ENCODE data around the gene ROR1. TPM values are rescaled to one million over a fixed set of nuclear protein-coding genes. Genes with fewer than 3 reads are reported as not detected.
A peak's percentile ranks its signal among the peaks of the same experiment; 100 is the strongest.

ROR1 gene
- polyA plus RNA-seq, 1 of the 3 experiments (the other 2 are of a cell fraction): 4.0 TPM

DNA sequence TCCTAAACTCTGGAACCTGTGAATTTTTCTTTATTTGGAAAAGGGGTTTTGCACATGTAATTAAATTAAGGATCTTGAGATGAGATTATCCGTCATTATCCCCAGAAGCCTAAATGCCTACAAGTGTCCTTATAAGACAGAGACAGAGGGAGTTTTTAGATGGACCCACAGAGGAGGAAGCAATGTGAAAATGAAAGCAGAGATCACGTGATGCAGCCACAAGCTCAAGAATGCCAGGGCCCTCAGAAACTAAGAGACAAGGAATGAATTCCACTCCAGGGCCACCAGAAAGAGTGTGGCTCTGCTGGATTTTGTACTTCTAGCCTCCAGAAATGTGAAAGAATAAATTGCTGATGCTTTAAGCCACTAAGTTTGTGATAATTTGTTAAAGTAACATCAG lies 246.0 kb downstream of the ROR1 start:
- H3F3A ChIP-seq (replicated peaks; ENCODE audit: insufficient read depth): no peaks in the 10 kb centered on the region
- H3K27ac ChIP-seq (ENCODE audit: low read depth in 2 of 2, low read length in 1 of 2): peak overlapping the region; percentile 3 to 20; a peak in 2 of 4 replicates
- ChIA-PET POLR2A (interaction anchor here (0.6 kb wide), 1 partner anchor 893 kb away, joined by 3 read pairs; no protein-coding TSS in a partner anchor), CTCF (no interaction called here)
- WGBS (ENCODE audit: low lambda C conversion rate): 65% methylated on average over 2 of the region's 2 CpGs
- peak; percentile 87 for TF ChIP-seq USF1 (IDR thresholded peaks at IDR 0.05; ENCODE audit: borderline replicate concordance, low read depth)
- TF ChIP-seq TCF12 (IDR thresholded peaks at IDR 0.05): no peak
- no peaks in the 10 kb centered on the region for H3K79me2 ChIP-seq (ENCODE audit: insufficient read depth)
- peak overlapping the region; percentile 24; the same call in 1 of the 2 replicates for H3K4me2 ChIP-seq
- DNase-seq: no peak
- H3K4me3 ChIP-seq (ENCODE audit: low read depth in 2 of 2, low read length in 1 of 2): no peak overlapping the region
- H4K20me1 ChIP-seq (ENCODE audit: insufficient read depth): no peaks in the 10 kb centered on the region
- H3K4me1 ChIP-seq (ENCODE audit: control insufficient read depth in 1 of 2, insufficient read depth in 2 of 2, low read depth in 1 of 2, low read length in 1 of 2): peaks cover 0 to 2% of the 10 kb centered on the region in 2 experiments; a peak in 1 of 4 replicates
- H3K27me3 ChIP-seq (ENCODE audit: insufficient read depth): no peaks in the 10 kb centered on the region
- no peaks in the 10 kb centered on the region for H3K9me3 ChIP-seq
- H3K9me2 ChIP-seq: no peaks in the 10 kb centered on the region
- peaks cover 0 to 5% of the 10 kb centered on the region in 2 experiments for H3K36me3 ChIP-seq (replicated peaks in 1 of 2; ENCODE audit: control insufficient read depth in 1 of 2, insufficient read depth in 2 of 2, low read length in 1 of 2)
- peak overlapping the region; percentile 2; the same call in 1 of the 2 replicates for H2AFZ ChIP-seq (ENCODE audit: low read depth)
- no peak overlapping the region for H3K9ac ChIP-seq

GRCh38 chr1:64021066-64021465 lies 247.2 kb downstream of the ROR1 start:
- Histone ChIP-seq H2AFZ (ENCODE audit: low read depth) (no peak overlapping the region), H3K36me3 (replicated peaks in 1 of 2; ENCODE audit: control insufficient read depth in 1 of 2, insufficient read depth in 2 of 2, low read length in 1 of 2) (no peaks in the 10 kb centered on the region), H3K79me2 (ENCODE audit: insufficient read depth) (no peaks in the 10 kb centered on the region), H3F3A (replicated peaks; ENCODE audit: insufficient read depth) (no peaks in the 10 kb centered on the region), H3K9me2 (no peaks in the 10 kb centered on the region), H3K4me1 (ENCODE audit: control insufficient read depth in 1 of 2, insufficient read depth in 2 of 2, low read depth in 1 of 2, low read length in 1 of 2) (peaks cover 0 to 2% of the 10 kb centered on the region in 2 experiments; a peak in 1 of 4 replicates), H3K27me3 (ENCODE audit: insufficient read depth) (no peaks in the 10 kb centered on the region), H3K27ac (ENCODE audit: low read depth in 2 of 2, low read length in 1 of 2) (no peak overlapping the region), H3K9ac (no peak overlapping the region), H3K4me3 (ENCODE audit: low read depth in 2 of 2, low read length in 1 of 2) (no peak overlapping the region), H3K4me2 (no peak overlapping the region), H3K9me3 (no peaks in the 10 kb centered on the region), H4K20me1 (ENCODE audit: insufficient read depth) (no peaks in the 10 kb centered on the region)
- POLR2A ChIA-PET: no interaction called here
- WGBS (ENCODE audit: low lambda C conversion rate): 94% methylated on average over 3 of the region's 3 CpGs
- no peak for DNase-seq
- TF ChIP-seq SIN3A (IDR thresholded peaks at IDR 0.05; ENCODE audit: borderline replicate concordance, low read depth, low read length): no peak
- no peak for TF ChIP-seq ELF1 (IDR thresholded peaks at IDR 0.05)
- no peak for TF ChIP-seq RCOR1 (IDR thresholded peaks at IDR 0.05; ENCODE audit: low read length)
- TF ChIP-seq EP300 (IDR thresholded peaks at IDR 0.05; ENCODE audit: borderline replicate concordance in 1 of 2, low read depth in 1 of 2, low read length in 1 of 2): no peak
- TF ChIP-seq RFX5 (IDR thresholded peaks at IDR 0.05; ENCODE audit: low read length): no peak
- TF ChIP-seq JUND (IDR thresholded peaks at IDR 0.05): no peak
- no peak for TF ChIP-seq TEAD4 (IDR thresholded peaks at IDR 0.05; ENCODE audit: borderline replicate concordance, insufficient read depth)
- no peak for TF ChIP-seq POLR2AphosphoS5 (IDR thresholded peaks at IDR 0.05; ENCODE audit: low read depth, low read length)
- no peak for TF ChIP-seq TAF1 (IDR thresholded peaks at IDR 0.05; ENCODE audit: borderline replicate concordance, low read depth, low read length)
- no peak for TF ChIP-seq IRF3 (IDR thresholded peaks at IDR 0.05; ENCODE audit: low read depth, low read length)
- no peak for TF ChIP-seq TCF12 (IDR thresholded peaks at IDR 0.05)
- TF ChIP-seq CHD2 (IDR thresholded peaks at IDR 0.05; ENCODE audit: low read length, partially characterized antibody): no peak
- no peak for TF ChIP-seq CTCF (IDR thresholded peaks at IDR 0.05)
- no peak for TF ChIP-seq FOSL2 (IDR thresholded peaks at IDR 0.05; ENCODE audit: borderline replicate concordance, low read depth)
- no peak for TF ChIP-seq SMC3 (IDR thresholded peaks at IDR 0.05; ENCODE audit: low read depth, low read length)
- TF ChIP-seq, protein P1, sequence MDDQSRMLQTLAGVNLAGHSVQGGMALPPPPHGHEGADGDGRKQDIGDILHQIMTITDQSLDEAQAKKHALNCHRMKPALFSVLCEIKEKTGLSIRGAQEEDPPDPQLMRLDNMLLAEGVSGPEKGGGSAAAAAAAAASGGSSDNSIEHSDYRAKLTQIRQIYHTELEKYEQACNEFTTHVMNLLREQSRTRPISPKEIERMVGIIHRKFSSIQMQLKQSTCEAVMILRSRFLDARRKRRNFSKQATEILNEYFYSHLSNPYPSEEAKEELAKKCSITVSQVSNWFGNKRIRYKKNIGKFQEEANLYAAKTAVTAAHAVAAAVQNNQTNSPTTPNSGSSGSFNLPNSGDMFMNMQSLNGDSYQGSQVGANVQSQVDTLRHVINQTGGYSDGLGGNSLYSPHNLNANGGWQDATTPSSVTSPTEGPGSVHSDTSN (IDR thresholded peaks at IDR 0.05): no peak
- TF ChIP-seq MXI1 (IDR thresholded peaks at IDR 0.05; ENCODE audit: low read depth, low read length): no peak
- TF ChIP-seq EZH2phosphoT487 (IDR thresholded peaks at IDR 0.05; ENCODE audit: borderline replicate concordance, low read depth): no peak
- TF ChIP-seq MEF2A (IDR thresholded peaks at IDR 0.05; ENCODE audit: borderline replicate concordance, low read depth): no peak
- CTCF ChIA-PET: no interaction called here
